Aorta (tissue), 5 donors: ENCODE results near the gene GRID2IP. TPM values are rescaled to one million over a fixed set of nuclear protein-coding genes. Genes with fewer than 3 reads are reported as not detected.

ENCODE experiments used
- ATAC-seq: fragments of 200-7000 bp; cut with Tn5 transposase; one replicate; pipeline ENCODE4 v1.9.1; 2022; ENCODE audit warnings: moderate library complexity; ENCODE audit not compliant: low FRiP score
- DNase-seq, 2 donors: peaks; one replicate each; pipeline ENCODE4 v3.0.0-alpha.2; 2020
- H3K27ac ChIP-seq, 2 donors: one replicate each; pipeline ENCODE4 v1.5.1; 2013; ENCODE audit warnings: low read length in 2 of 2, mild to moderate bottlenecking in 2 of 2, moderate library complexity in 2 of 2, control low read depth in 1 of 2, inconsistent platforms in 1 of 2, low read depth in 1 of 2
- H3K27me3 ChIP-seq, 2 donors: one replicate each; pipeline ENCODE4 v1.6.1; 2013; ENCODE audit warnings: control low read depth in 1 of 2, low read length in 1 of 2, mild to moderate bottlenecking in 1 of 2, moderate library complexity in 1 of 2; ENCODE audit not compliant: insufficient read depth in 2 of 2, control insufficient read depth in 1 of 2
- H3K36me3 ChIP-seq, 2 donors: one replicate each; pipeline ENCODE4 v1.6.1; 2013; ENCODE audit warnings: control low read depth in 1 of 2, low read length in 1 of 2, mild to moderate bottlenecking in 1 of 2; ENCODE audit not compliant: insufficient read depth in 2 of 2, control insufficient read depth in 1 of 2
- H3K4me1 ChIP-seq, 2 donors: one replicate each; pipeline ENCODE4 v1.6.1; 2013; ENCODE audit warnings: low read length in 2 of 2, control low read depth in 1 of 2, mild to moderate bottlenecking in 1 of 2, moderate library complexity in 1 of 2; ENCODE audit not compliant: insufficient read depth in 2 of 2, control insufficient read depth in 1 of 2
- H3K4me3 ChIP-seq, 2 donors: one replicate each; pipeline ENCODE4 v1.5.1; 2013; ENCODE audit warnings: low read length in 2 of 2, control low read depth in 1 of 2, mild to moderate bottlenecking in 1 of 2
- H3K9me3 ChIP-seq: one replicate; pipeline ENCODE4 v1.6.1; 2013; ENCODE audit warnings: mild to moderate bottlenecking, low read length; ENCODE audit not compliant: control insufficient read depth
- WGBS, 2 donors: extraction: QIAGEN DNeasy Blood & Tissue Kit; methylation state at CpG; one replicate each; pipeline ENCODE4 v1.1.7; 2013; 5-methylcytosine and 5-hydroxymethylcytosine counted together
- intact Hi-C, 2 donors: fragments of 100-400 bp; cut with DNase I; formaldehyde crosslinking; loops; one replicate each; pipeline versions ENCODE4 v1.14.2 to v1.15.0; 2022
- polyA plus RNA-seq, 2 donors: library from polyadenylated mRNA; stranded (reverse); fragments of 200-250 nt; gene quantifications; one replicate each; pipeline ENCODE4 v1.2.3, GENCODE V29; 2013
- total RNA-seq, 2 donors: library from RNA; stranded (reverse); fragmentation: NEBNext Ultra II Directional; extraction: Animal tissue kit (Norgen Biotek cat#: 25700); gene quantifications; one replicate each; pipeline ENCODE4 v1.2.1, GENCODE V29; 2021
- donor health status: healthy with polysubstance abuse.
- donor health status: Bipolar disorder and iron deficiency.
- donor health status: DM: no; HTN: no; CAD: no.
- donor health status: DM: no; HTN: no; CAD: no.
- donor health status: DM: yes; HTN: yes; CAD: no.

Gene GRID2IP
- total and polyA plus RNA-seq, 4 donors, result 0.16 to 0.39 (median 0.25) TPM; not detected in 1

DNA sequence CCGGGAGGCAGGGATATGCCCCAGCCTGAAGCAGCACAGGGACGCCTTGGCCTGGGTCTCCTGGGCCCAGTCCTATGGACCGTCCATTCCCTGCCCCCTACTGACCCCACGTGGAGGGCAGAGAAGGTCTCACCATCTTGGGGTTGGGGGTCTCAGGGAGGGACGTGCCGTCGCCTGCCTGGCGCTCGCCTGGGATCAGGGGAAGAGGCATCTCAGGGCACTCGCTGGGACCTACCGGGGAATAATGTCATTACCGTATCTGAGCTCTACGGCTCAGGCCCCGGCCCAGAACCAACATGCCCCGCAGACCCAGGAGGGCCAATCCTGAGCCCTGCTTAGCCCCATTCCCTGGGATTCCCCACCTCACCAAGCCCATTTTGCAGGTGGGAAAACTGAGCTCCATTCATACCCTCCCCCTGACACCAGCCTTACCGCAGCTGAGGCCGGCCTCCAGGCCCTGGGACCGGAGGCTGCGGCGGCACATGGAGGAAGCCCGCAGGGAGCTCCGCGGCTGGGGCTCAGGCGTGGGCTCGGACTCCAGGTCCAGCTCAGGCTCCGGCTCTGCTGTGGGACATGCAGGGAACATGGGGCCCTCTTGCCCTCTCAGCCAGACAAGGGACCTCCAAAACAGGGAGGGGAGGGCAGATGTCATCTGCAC is 40.7 kb downstream of the GRID2IP start:
- Histone ChIP-seq H3K27me3 (no peaks in the 10 kb centered on the region), H3K27ac (no peak overlapping the region), H3K4me3 (no peak overlapping the region), H3K9me3 (no peaks in the 10 kb centered on the region), H3K36me3 (no peaks in the 10 kb centered on the region), H3K4me1 (no peaks in the 10 kb centered on the region)
- no peak for ATAC-seq
- WGBS, 2 donors, result 89 to 92% methylated on average over 26 of the region's 26 CpGs
- intact Hi-C loops, result no loop called here
- DNase-seq, result no peak

- no peak overlapping the region for H3K4me3 ChIP-seq
- H3K9me3 ChIP-seq, result no peaks in the 10 kb centered on the region
- no peak overlapping the region for H3K27ac ChIP-seq
- 93% methylated on average over 24 of the region's 24 CpGs for WGBS, 2 donors
- no peak for ATAC-seq
- H3K36me3 ChIP-seq, result no peaks in the 10 kb centered on the region
- no peaks in the 10 kb centered on the region for H3K27me3 ChIP-seq
- DNase-seq, result no peak
- intact Hi-C loops, result no loop called here
- H3K4me1 ChIP-seq, result no peaks in the 10 kb centered on the region
These were observed 42.3 kb downstream of the GRID2IP start for GRCh38 chr7:6508950-6509349.

DNA sequence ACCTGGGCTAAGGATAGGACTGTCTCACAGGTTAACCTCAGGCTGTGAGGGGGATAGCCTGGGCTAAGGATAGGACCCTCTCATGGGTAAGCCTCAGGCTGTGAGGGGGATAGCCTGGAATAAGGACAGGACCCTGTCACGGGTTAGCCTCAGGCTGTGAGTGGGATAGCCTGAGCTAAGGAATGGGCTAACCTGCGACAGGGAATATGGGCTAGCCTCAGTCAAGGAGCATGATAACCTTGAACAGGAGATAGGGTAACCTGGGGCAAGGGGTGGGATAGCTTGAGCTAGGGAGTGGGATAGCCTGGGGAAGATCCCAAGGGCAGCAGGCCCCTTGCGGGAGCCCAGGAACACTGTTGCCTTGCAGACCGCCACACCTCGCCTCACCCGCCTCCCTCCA is 42.7 kb downstream of the GRID2IP start:
- ATAC-seq (no peak), DNase-seq (no peak)
- WGBS, 2 donors, result 94 to 96% methylated on average over 6 of the region's 6 CpGs
- Histone ChIP-seq H3K4me3 (no peak overlapping the region), H3K36me3 (no peaks in the 10 kb centered on the region), H3K9me3 (no peaks in the 10 kb centered on the region), H3K4me1 (no peaks in the 10 kb centered on the region), H3K27me3 (no peaks in the 10 kb centered on the region), H3K27ac (no peak overlapping the region)
- intact Hi-C loops, result no loop called here

DNA sequence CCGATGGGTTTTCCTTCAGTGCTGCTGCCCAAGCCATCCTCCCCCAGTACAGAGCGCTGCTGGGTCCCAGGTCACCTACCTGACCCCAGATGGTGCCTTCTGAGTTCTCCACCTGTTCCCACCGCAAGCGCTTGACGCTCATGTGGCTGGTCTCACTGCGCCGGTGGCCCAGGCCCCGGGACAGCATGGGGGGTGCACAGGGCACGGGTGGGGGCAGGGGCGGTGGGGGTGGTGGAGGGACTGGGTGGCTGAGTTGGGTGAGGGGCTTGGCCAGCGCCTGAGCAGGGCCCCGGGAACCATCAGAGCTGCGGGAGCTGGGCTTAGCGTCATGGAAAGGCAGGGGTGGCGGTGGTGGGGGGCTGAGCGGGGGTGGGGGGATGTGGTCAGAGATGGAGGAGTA is 43.4 kb downstream of the GRID2IP start:
- ATAC-seq (no peak), DNase-seq (no peak)
- 91 to 95% methylated on average over 16 of the region's 16 CpGs for whole genome bisulfite sequencing, 2 donors
- Histone ChIP-seq H3K4me1 (no peaks in the 10 kb centered on the region), H3K27ac (no peak overlapping the region), H3K9me3 (no peaks in the 10 kb centered on the region), H3K4me3 (no peak overlapping the region), H3K27me3 (no peaks in the 10 kb centered on the region), H3K36me3 (no peaks in the 10 kb centered on the region)
- intact Hi-C loops, result no loop called here

DNA sequence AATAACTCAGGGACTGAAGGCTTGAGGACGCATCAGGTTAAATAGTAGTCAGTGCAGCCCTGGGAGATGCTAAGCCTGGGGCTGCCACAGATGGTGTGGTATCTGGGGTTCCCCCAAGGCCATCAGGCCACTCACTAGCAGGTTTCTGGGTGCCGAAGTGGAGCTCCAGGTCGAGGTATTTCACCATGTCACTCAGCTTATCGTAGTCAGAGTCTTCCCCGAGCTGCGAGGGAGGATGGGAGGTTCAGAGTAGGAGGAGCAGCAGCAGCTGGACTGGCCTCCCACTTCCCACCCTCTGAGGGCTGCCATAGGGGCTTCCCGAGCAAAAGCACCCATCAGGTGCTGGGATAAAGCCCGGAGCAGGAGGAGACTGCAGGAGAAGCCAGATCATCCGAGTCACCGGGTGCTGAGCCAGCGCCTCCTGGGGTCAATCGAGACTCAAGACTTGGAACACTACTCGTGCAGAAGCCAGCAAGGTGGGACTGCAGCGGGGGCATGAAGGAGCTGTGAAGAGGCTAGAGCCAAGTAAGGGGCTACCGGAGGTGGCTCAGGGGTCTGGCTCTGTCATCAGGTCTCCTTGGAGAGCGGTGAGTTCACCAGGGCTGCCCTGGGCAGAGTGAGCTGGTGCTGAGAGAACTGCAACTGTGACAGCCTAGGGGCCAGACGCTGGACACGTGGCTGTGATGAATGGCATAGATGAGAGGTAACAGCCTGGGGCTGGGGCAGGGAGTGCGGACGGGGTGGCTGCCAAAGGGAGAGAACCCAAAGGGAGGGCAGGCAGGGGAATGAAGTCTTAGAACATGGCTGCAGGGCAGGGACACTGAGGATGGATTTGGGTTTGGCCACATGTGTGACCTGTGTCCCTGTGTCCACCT is 45.3 kb downstream of the GRID2IP start:
- DNase-seq (no peak), ATAC-seq (no peak)
- Histone ChIP-seq H3K9me3 (no peaks in the 10 kb centered on the region), H3K27ac (no peak overlapping the region), H3K4me3 (no peak overlapping the region), H3K36me3 (no peaks in the 10 kb centered on the region), H3K27me3 (no peaks in the 10 kb centered on the region), H3K4me1 (no peaks in the 10 kb centered on the region)
- 60 to 63% methylated on average over 20 of the region's 20 CpGs for WGBS, 2 donors
- intact Hi-C loops, result no loop called here

- WGBS, 2 donors, result 68 to 75% methylated on average over 9 of the region's 9 CpGs
- ATAC-seq, result no peak
These were observed 46.3 kb downstream of the GRID2IP start for GRCh38 chr7:6504996-6505395.

GRCh38 chr7:6502886-6503285 is 48.4 kb downstream of the GRID2IP start:
- no peaks in the 10 kb centered on the region for H3K27me3 ChIP-seq
- intact Hi-C loops, result no loop called here
- H3K4me1 ChIP-seq, result no peaks in the 10 kb centered on the region

More at GRCh38 chr7:6504996-6505395, 46.3 kb downstream of the GRID2IP start:
- Histone ChIP-seq H3K27me3 (no peaks in the 10 kb centered on the region), H3K27ac (no peak overlapping the region), H3K4me3 (no peak overlapping the region), H3K9me3 (no peaks in the 10 kb centered on the region), H3K4me1 (no peaks in the 10 kb centered on the region), H3K36me3 (no peaks in the 10 kb centered on the region)
- intact Hi-C loops, result no loop called here
- DNase-seq, result no peak

DNA sequence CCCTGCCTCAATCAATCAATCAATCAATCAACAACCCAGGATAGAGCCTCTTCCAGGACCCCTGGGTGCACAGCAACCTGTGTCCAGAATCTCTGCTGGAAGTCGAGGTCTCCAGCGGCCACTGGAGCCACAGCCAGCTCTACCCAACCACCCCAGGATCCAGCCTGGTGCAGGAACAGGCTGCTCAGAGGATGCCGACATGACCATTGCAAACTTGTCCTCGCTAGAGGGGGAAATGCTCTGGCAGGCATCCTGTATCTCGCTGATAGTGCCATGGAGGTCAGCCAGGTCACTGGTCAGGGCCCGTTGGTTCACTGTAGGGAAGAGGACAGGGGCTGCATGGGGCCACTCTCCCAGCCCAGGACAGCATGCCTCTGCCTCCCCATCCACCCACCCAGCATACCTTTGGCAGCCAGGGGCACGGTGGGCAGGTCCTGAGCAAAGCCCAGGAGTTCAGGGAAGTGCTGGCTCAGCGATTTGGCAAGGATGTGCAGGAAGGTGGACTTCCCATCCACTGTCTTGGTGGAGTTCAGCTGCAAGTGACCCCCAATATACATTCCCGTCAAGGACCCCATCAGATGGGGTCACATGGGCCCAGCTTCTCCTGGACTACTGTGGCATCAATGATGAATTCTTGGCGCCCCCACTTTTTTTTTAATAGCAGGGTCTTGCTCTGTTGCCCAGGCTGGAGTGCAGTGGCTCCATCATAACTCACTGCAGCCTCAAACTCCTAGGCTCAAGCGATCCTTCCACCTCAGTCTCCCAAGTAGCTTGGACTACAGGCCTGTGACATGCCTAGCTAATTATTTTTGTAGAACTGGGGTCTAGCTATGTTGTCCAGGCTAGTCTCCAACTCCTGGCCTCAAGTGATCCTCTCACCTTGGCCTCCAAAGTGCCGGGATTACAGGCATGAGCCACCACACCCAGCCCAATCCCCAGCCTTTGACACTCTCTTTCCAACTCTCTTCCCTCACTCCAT is 49.4 kb downstream of the GRID2IP start:
- no peak overlapping the region for H3K4me3 ChIP-seq
- H3K27me3 ChIP-seq, result no peaks in the 10 kb centered on the region
- H3K27ac ChIP-seq, result no peak overlapping the region
- intact Hi-C loops, result no loop called here
- 97 to 98% methylated on average over 12 of the region's 12 CpGs for WGBS, 2 donors
- no peaks in the 10 kb centered on the region for H3K9me3 ChIP-seq
- DNase-seq, result no peak
- H3K4me1 ChIP-seq, result no peaks in the 10 kb centered on the region
- no peaks in the 10 kb centered on the region for H3K36me3 ChIP-seq
- no peak for ATAC-seq

More at GRCh38 chr7:6502886-6503285, 48.4 kb downstream of the GRID2IP start:
- Histone ChIP-seq H3K9me3 (no peaks in the 10 kb centered on the region), H3K27ac (no peak overlapping the region), H3K4me3 (no peak overlapping the region), H3K36me3 (no peaks in the 10 kb centered on the region)
- ATAC-seq (no peak), DNase-seq (no peak)
- WGBS, 2 donors, result 66 to 69% methylated on average over 13 of the region's 13 CpGs
